NCI-H1436 (cell line): ENCODE data around the gene PPM1A.

ENCODE experiments used
- DNase-seq: peaks from one replicate; lab custom pipeline; 2025; lab: John Stamatoyannopoulos, UW

The PPM1A gene

DNA sequence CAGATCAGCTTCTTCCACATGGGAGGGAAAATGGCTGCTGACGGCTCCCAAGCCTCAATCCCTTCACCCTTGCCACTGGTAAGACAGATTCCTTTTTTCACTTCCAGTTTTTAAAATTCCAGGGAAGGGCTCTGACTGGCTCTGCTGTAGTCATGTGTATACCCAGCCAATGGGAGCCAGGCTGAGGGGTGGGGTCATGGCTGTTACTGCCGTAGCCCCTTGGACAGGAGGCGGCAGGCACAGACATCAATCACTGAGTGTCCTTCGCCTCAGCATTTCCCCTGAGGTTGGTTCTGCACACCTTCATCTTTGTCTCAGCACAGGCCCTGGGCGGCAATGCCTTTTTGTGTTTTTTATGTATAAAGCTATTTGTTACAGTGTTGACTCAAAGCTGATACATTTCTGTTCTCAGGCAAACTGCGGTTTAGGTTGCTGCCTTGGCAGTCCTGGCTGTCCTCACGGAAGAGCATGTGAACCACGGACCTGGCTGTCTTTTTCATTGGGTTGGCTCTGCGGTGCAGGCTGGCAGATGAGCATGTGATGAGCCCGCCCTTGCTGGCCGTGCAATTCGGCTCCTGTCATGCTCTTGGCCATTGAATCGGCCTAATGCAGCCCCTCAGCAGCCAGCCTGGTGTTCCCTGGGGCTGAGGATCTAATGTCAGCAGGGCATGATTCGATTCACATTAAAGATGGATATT lies 74.3 kb downstream of the PPM1A start:
- DNase-seq = no peak

GRCh38 chr14:60324837-60325236 lies 75.8 kb downstream of the PPM1A start:
- no peak for DNase-seq

- no peak for DNase-seq
Measured at GRCh38 chr14:60326274-60326673, 77.3 kb downstream of the PPM1A start.

DNA sequence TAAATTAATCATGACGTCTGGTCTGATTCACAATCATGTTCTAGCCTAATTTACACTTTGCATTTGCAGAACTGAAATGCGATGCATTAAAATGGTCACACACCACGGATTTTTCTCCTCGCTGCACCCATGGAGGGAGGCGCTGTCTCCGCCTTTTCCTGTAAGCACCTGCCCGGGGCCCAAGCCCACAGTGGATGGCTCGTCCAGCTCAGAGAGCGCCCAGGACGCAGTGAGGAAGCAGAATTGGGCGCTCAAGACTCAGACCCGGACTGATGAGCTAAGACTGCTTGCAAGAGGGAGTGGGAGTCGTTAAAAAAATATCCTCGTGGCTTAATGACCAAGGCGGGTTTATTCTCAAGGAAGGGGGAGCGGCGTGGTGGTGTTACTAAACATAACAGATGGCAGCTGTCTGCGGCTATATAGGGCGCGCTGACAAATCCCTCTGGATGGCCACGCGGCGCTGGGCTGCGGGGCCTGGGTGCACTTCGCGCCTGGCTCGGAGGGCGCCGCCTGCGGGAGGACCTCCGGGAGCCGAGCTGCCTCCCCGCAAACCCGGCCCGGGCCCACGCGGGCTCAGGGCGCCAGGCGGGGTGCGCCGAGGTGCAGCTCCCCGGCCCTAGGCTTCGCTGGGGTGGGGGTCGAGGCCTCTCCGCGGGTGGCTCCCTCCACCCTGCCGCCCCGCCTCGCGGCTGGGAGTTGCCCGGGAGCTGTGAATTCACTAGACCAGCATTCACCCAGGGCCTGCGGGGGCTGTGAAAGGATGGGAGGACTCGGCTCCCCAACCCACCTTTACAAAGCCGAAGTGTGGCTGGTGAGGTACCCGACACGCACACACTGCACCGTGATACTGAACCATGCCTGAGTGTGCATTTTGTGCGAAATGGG lies 78.7 kb downstream of the PPM1A start:
- DNase-seq = peak; percentile 74

DNA sequence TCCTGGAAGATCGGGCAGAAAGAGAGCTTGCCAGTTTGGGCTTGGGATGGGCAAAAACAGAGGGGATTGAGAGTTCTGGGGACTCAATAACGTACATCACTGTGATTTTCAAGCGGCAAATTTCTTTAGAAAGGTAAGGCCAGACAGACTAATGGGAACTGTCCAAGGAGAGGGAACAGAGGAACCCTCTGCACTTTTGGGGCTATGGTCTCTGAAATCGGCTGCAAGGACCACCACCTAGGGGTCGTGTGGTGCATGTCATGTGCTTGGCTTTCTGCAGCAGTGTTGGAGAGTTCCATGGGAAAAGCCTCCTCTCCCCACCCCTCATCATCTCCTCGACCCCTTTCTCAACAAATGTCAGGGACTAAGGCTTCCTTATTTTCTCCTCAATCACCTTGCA lies 79.6 kb downstream of the PPM1A start:
- DNase-seq = peak; percentile 51

- DNase-seq = no peak
Measured at GRCh38 chr14:60329274-60329673, 80.3 kb downstream of the PPM1A start.

DNA sequence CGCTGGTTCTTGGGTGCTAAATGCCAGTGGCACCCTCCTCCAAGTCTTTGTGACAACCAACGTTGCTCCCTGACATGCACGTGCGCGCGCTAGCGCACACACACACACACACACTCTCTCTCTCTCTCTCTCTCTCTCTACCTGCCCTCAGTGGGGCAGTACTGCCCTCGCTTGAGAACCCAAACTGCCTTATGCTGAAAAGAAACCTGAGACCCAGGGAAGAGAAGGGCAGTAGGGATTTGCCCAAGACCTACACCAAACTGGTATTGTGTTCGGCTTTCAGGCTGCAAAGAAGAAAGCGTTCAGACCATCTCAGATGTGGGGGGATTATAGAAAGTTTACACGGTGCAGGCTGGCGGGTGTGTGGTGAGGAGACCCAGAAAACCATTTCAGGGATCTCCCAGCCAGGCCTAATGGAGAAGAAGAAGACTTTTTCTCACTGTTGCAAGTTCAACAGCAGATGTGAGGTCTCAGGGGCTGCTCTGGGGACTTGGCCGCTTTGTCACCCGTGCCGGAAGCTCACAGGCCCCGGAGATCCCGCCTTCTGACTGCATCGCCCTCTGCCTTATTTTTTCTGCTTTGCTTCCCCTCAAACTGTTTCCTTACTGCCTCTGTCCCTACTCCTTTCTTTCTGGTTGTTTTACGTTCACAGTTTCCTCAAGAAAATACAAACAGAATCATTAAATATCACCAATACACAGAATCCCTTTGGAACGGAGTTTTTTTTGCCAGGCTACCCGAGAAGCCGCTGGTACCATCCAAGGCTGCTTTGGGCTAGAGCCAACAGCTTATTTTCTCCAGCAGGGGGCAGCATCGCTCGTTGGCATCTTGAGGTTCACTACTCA lies 82.4 kb downstream of the PPM1A start:
- DNase-seq = peak; percentile 76

GRCh38 chr14:60332046-60332399 lies 83.0 kb downstream of the PPM1A start:
- no peak for DNase-seq

DNA sequence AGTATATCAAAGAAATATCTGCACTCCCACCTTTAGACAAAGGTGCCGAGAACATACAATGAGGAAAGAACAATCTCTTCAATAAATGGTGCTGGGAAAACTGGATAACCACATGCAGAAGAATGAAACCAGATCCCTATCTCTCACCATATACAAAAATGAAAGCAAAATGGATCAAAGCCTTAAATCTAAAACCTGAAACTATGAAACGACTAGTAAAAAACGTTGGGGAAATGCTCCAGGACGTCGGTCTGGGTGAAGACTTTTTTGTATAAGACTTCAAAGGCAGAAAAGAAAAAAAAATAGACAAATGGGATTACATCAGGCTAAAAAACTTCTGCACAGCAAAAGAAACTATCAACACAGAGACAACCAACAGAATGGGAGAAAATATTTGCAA lies 83.8 kb downstream of the PPM1A start:
- DNase-seq = no peak

GRCh38 chr14:60339571-60339970 lies 90.5 kb downstream of the PPM1A start:
- no peak for DNase-seq

DNA sequence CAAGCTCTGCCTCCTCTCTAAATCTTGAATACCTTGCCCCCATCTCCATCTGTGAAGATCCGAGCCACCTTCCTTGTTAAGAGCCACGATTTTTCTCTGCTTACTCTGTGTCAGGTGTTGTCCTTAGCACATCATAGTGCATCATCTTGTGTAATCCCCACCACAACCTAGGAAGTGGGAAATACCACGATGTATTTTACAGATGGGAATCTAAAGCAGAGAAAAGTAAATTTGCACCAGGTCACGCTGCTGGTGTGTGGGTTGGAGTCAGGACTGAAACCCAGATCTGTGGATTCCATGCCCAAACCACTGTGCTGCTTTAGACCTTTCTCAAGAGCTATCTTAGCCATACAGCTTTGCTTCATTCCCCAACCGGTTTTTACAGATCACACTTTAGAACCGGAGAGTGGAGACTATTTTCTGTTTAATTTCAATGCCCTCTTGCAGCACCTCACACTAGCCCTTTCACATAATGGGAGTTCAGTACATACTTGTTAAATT lies 94.6 kb downstream of the PPM1A start:
- no peak for DNase-seq

- DNase-seq = no peak
Measured at GRCh38 chr14:60344751-60345150, 95.7 kb downstream of the PPM1A start.

- DNase-seq = no peak
Measured at GRCh38 chr14:60346706-60347105, 97.7 kb downstream of the PPM1A start.

GRCh38 chr14:60348211-60348610 lies 99.2 kb downstream of the PPM1A start:
- DNase-seq = peak; percentile 66
